ENCODE data around the gene MED8. TPM values are rescaled to one million over a fixed set of nuclear protein-coding genes. Genes with fewer than 3 reads are reported as not detected.

The MED8 gene
- total RNA-seq (2014; rRNA removed; shearing (Covaris generic)): 76.1 and 80.9 TPM in 2 replicates

DNA sequence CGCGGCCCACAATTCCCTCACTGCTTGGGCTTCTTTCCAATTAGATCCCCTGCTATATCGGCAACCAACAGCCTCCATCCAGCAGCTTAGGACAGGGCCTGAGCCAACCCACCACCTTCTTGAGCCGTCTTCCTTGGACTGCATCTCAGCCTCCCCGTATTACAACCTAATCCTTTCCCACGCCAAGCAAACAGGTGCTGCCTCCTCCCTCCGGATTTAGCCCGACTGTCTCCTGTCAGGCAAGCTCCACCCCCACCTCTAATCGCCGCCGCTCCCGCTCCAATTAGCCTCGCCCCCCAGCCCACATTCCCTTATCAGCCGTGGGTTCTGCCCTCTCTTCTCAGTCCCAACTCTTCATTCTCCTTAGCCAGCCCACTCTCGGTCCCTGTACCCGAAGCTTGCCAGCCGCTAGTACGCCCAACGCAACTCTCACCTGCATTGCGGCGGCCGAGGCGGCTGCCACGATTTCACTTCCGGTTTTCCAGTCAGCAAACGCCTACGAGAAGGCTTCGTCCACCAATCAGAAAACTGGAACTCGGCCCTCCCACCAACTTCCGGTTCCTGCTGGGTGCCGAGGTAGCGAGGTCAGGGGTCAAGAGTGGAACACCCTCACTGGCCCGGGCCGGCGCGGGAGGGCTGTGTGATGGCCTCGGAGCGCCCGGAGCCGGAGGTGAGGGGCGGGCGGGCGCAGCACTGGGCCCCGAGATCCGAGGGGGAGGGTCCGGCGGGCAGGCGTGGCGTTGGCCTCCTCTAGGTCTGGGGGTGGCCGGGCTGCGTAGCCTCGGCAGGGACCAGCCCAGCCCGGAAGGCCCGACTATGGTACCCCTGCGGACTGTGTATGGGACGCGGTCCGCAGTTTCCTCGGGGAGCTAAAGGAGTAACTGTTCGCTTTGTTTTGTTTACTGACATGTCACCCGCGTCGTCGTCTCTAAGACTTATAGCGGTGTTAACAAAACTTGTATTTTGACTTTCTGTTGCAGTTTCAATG, at the start of gene MED8, which contains the start of gene SZT2:
MED8 (minus strand) TSS at position 475 of the 988 bp plus-strand sequence; CDS start at position 439, 36 bp downstream.
SZT2 (plus strand) TSS at position 574 of the 988 bp plus-strand sequence; CDS start at position 644, 70 bp downstream.
- DNase-seq (ENCODE audit: low spot score): peak; percentile 91

GRCh38 chr1:43438953-43439581, 49.5 kb upstream of the MED8 start:
- DNase-seq (ENCODE audit: low spot score): no peak

DNA sequence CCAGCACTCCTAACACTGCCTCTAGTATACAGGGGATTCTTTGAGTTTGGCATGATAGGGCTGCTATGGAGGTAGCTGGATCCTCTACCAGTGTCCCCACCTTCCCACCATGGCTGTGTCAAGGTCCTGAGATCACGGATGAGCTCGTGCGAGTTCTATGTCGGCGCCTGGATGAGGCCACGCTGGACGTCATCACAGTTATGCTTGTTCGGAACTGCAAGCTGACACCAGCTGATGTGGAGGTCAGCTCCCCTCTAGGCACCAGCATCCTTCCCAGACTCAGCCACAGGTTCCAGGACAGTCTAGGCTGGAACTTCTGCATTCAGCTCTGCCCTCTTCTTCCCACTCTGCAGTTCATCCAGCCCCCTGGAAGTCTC, 49.0 kb upstream of the MED8 start:
- no peak for DNase-seq (ENCODE audit: low spot score)

DNA sequence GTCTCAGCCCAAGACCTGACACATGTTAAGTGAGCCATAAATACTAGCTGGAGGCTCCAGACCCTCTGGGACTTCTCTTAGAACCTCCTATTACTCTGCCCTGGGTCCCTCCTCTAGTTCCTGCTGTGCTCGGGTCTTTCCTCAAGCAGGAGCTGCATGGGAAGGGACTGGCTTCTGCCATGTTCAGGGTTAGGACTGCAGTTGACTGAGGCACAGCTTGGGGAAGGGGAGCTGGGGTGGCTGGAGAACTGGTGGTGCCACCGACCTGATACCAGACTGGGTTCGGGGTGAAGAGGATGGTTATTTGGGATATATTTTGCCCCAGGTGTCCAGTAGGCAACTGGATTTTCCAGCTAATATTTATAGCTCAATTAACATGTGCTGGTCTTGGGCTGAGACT, 48.4 kb upstream of the MED8 start:
- no peak for DNase-seq (ENCODE audit: low spot score)

- DNase-seq (ENCODE audit: low spot score): no peak
Observed at GRCh38 chr1:43437031-43437973, 47.7 kb upstream of the MED8 start.

- no peak for DNase-seq (ENCODE audit: low spot score)
Observed at GRCh38 chr1:43436371-43436770, 46.8 kb upstream of the MED8 start.

GRCh38 chr1:43435146-43436145, 45.8 kb upstream of the MED8 start:
- DNase-seq (ENCODE audit: low spot score): no peak

DNA sequence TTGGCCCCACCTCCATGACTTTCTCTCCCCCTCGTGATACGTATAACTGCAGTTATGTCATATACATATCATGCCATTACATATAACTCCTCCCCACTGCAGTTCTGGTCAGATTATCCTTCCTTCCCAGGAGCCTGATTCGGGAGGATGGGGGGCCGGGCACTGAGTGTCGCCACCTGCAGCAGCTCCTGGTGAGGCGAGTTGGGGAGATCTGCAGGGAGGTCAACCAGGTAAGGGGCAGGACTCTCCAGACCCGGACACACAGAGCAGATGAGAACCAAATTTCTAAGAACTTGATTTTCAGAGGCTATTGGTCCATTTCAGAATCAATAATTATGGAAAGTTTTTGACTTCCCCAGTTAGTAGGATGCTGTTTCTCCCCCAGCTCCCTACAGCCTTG, 44.7 kb upstream of the MED8 start:
- DNase-seq (ENCODE audit: low spot score): no peak

DNA sequence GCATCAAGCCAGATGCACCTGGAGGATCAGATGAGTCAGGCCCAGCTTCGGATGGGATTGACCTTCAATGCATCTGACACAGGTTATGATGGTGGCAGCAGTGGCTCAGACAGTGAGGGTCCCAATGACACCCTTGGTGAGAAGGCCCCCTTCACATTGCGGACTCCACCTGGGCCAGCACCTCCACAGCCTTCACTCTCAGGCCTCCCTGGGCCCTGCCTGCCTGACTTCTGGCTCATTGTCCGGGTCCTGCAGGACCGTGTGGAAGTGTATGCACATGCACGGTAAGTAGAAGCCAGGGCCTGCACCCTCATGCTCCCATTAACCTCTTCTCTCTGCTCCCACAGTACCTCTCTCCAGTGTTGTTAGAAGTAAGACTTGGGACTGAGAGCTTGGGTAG, 43.3 kb upstream of the MED8 start:
- DNase-seq (ENCODE audit: low spot score): no peak

- no peak for DNase-seq (ENCODE audit: low spot score)
Observed at GRCh38 chr1:43432171-43432860, 42.7 kb upstream of the MED8 start.

GRCh38 chr1:43431676-43432075, 42.1 kb upstream of the MED8 start:
- no peak for DNase-seq (ENCODE audit: low spot score)

- no peak for DNase-seq (ENCODE audit: low spot score)
Observed at GRCh38 chr1:43430831-43431230, 41.2 kb upstream of the MED8 start.

- DNase-seq (ENCODE audit: low spot score): no peak
Observed at GRCh38 chr1:43427941-43428340, 38.3 kb upstream of the MED8 start.

DNA sequence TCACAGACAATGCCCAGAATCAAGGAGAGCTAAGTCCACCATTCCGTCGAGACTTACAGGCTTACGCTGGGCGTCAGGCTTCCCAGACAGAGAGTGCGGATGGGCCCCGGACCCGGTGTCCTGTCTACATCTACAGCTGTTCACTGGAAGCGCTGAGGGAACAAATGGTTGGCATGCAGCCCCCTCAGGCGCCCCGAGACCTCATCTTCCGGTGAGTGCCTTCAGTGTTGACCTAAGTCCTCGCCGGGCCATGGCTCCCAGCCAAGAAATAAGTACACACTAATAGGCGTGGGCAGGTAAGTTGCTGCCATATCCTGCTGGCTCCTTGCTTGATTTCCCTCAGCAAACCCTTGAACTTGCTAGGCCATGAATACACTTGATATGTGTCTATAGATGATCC, 37.9 kb upstream of the MED8 start:
- no peak for DNase-seq (ENCODE audit: low spot score)

- DNase-seq (ENCODE audit: low spot score): no peak
Observed at GRCh38 chr1:43426221-43426620, 36.6 kb upstream of the MED8 start.

- no peak for DNase-seq (ENCODE audit: low spot score)
Observed at GRCh38 chr1:43425045-43425444, 35.4 kb upstream of the MED8 start.

DNA sequence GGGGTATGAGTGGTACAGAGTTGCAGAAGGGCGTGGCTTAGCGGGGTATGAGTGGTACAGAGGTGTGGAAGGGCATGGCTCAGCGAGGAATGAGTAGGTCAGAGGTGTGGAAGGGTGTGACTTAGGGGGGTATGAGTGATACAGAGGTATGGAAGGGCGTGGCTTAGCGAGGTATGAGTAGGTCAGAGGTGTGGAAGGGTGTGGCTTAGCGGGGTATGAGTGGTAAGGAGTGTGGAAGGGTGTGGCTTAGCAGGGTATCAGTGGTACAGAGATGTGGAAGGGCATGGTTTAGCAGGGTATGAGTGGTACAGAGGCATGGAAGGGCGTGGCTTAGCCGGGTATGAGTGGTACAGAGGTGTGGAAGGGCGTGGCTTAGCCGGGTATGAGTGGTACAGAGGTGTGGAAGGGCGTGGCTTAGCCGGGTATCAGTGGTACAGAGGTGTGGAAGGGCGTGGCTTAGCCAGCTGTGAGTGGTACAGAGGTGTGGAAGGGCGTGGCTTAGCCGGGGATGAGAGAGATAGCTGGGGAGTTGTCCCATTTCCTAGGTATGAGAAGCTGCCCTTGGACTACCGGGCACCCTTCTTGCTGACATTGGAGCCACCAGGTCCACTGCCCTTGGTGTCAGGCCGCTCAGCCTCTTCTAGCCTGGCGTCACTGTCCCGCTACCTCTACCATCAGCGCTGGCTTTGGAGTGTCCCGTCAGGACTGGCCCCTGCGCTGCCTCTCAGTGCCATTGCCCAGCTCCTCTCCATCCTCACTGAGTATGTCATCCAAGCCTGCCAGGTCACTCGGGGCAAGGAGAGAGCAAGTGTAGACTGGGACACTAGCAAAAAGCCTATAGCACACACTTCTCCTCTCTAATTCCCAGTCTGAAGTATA, 34.3 kb upstream of the MED8 start:
- DNase-seq (ENCODE audit: low spot score): peak; percentile 16

- no peak for DNase-seq (ENCODE audit: low spot score)
Observed at GRCh38 chr1:43422995-43423671, 33.5 kb upstream of the MED8 start.
